Colonic mucosa (tissue), 4 donors: Measurements from ENCODE around the gene ID2. TPM values are rescaled to one million over a fixed set of nuclear protein-coding genes. Genes with fewer than 3 reads are reported as not detected.
A peak's percentile ranks its signal among the peaks of the same experiment; 100 is the strongest.

Source experiments
- DNase-seq: peaks from one replicate; pipeline ENCODE4 v3.0.0-alpha.2; 2020
- H3K27ac ChIP-seq: fragments of 200-600 bp; one replicate; pipeline ENCODE4 v1.8.0; 2021
- H3K27me3 ChIP-seq: fragments of 200-600 bp; one replicate; pipeline ENCODE4 v1.8.0; 2021
- H3K36me3 ChIP-seq: fragments of 200-600 bp; one replicate; pipeline ENCODE4 v1.8.0; 2021
- H3K4me1 ChIP-seq: fragments of 200-600 bp; one replicate; pipeline ENCODE4 v1.8.0; 2021; ENCODE audit warnings: mild to moderate bottlenecking
- H3K4me3 ChIP-seq: fragments of 200-600 bp; one replicate; pipeline ENCODE4 v1.8.0; 2021
- H3K9ac ChIP-seq, 2 donors: one replicate each; pipeline ENCODE4 v1.7.0; 2013; ENCODE audit warnings: control low read depth in 2 of 2, low read depth in 2 of 2, low read length in 2 of 2
- H3K9me3 ChIP-seq: fragments of 200-600 bp; one replicate; pipeline ENCODE4 v1.8.0; 2021
- intact Hi-C: fragments of 100-400 bp; cut with DNase I; formaldehyde crosslinking; loops from one replicate; pipeline ENCODE4 v1.14.1; 2022
- total RNA-seq, 2 donors: library from RNA; stranded (reverse); fragmentation: NEBNext Ultra II Directional in 1 of 2; extraction: Animal tissue kit (Norgen Biotek cat#: 25700) in 1 of 2; gene quantifications; one replicate each; pipeline ENCODE4 v1.2.1, GENCODE V29; 2021
- TF ChIP-seq, protein P1 (sequence below): fragments of 200-600 bp; IDR thresholded peaks from one replicate; pipeline ENCODE4 v1.8.0; 2022; ENCODE audit warnings: antibody characterized with exemption, mild to moderate bottlenecking
- donor health status: healthy.
- donor health status: DM: no; HTN: no; CAD: no.
- donor health status: DM: no; HTN: no; CAD: no.

The ID2 gene
- total RNA-seq, 2 donors from 2014 or later = 100.0 to 108 TPM

DNA sequence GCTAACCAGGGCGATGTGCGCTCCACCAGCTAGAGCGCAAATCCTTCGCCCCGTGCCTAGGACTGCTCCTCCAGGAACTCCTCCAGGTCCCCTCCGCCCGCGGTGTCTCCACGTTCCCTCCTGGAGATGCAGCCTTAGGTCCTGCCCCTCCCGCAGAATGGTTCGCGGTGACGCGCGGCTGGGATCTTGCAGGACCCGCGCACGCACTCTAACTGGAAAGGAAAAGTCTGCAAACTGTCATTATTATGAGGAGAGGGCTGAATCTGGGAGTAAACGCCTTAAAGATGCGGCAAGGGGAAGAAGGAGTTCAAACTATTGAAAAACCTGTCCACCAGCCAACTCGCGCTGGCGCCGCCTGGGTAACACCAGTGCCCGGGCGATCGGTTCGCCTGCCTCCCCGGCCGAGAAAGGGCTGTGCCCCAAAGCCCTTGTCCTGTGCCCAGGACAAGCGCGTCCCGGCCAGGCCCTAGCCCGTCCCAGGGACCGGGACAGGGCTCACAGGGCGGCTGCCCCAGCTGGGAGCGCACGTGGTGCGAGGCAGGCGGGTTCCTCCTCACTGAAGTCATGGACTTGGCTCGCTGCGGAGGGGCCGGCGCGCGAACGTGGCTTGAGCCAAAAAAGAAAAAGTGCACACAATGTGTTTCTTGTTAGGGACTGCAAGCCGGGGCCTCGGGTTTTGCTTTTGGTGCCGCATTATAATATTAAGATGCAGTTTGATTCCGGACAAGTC is 5.5 kb upstream of the ID2 start:
- Histone ChIP-seq H3K27ac (peak overlapping the region; percentile 84), H3K27me3 (no peaks in the 10 kb centered on the region), H3K9me3 (no peaks in the 10 kb centered on the region), H3K4me1 (peaks cover 5% of the 10 kb centered on the region), H3K36me3 (no peaks in the 10 kb centered on the region), H3K9ac (peak overlapping the region; percentile 61 to 71), H3K4me3 (peak overlapping the region; percentile 32)
- intact Hi-C loops = no loop called here
- TF ChIP-seq, protein P1, sequence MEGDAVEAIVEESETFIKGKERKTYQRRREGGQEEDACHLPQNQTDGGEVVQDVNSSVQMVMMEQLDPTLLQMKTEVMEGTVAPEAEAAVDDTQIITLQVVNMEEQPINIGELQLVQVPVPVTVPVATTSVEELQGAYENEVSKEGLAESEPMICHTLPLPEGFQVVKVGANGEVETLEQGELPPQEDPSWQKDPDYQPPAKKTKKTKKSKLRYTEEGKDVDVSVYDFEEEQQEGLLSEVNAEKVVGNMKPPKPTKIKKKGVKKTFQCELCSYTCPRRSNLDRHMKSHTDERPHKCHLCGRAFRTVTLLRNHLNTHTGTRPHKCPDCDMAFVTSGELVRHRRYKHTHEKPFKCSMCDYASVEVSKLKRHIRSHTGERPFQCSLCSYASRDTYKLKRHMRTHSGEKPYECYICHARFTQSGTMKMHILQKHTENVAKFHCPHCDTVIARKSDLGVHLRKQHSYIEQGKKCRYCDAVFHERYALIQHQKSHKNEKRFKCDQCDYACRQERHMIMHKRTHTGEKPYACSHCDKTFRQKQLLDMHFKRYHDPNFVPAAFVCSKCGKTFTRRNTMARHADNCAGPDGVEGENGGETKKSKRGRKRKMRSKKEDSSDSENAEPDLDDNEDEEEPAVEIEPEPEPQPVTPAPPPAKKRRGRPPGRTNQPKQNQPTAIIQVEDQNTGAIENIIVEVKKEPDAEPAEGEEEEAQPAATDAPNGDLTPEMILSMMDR = no peak
- peak; percentile 86 for DNase-seq

DNA sequence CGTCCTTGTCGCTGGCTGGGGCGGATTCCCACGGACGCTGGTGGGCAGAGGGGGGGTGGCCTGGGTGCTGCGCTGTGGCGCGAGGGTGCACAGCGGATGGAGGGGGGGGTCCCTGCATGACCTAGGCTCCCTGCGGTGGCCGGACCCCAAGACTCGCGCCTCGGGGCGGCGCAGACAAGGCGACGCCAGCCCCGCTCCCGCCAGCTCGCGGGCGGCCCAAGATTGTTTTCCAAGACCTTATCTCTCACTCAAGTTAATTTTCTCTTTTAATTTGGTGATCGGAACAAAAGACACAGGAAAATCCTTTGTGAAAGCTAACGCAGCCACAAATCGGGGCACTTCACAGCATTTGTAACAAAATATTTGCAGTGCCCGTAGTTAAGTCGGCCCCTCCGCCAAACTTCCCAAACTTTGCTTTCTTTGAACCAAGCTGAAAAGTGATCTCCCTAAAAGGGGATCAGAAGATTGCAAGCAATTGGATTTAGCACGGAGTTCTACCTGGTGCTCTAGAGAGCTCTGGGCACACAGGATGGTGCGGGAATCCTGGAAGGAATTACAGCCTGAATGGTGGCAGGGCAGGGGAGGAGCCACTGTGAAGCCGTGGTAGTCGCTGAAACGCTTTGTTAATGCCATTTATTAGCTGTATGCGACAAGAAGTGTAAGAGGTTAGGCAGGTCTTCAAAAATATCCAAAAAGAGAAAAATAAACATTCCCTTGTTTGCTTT is 4.8 kb upstream of the ID2 start:
- Histone ChIP-seq H3K36me3 (no peaks in the 10 kb centered on the region), H3K9ac (peak overlapping the region; percentile 61 to 71), H3K27ac (peak overlapping the region; percentile 84), H3K4me1 (peaks cover 5% of the 10 kb centered on the region), H3K4me3 (peak overlapping the region; percentile 32), H3K9me3 (no peaks in the 10 kb centered on the region), H3K27me3 (no peaks in the 10 kb centered on the region)
- DNase-seq = peak; percentile 35
- TF ChIP-seq, protein P1 = no peak
- intact Hi-C loops = no loop called here

DNA sequence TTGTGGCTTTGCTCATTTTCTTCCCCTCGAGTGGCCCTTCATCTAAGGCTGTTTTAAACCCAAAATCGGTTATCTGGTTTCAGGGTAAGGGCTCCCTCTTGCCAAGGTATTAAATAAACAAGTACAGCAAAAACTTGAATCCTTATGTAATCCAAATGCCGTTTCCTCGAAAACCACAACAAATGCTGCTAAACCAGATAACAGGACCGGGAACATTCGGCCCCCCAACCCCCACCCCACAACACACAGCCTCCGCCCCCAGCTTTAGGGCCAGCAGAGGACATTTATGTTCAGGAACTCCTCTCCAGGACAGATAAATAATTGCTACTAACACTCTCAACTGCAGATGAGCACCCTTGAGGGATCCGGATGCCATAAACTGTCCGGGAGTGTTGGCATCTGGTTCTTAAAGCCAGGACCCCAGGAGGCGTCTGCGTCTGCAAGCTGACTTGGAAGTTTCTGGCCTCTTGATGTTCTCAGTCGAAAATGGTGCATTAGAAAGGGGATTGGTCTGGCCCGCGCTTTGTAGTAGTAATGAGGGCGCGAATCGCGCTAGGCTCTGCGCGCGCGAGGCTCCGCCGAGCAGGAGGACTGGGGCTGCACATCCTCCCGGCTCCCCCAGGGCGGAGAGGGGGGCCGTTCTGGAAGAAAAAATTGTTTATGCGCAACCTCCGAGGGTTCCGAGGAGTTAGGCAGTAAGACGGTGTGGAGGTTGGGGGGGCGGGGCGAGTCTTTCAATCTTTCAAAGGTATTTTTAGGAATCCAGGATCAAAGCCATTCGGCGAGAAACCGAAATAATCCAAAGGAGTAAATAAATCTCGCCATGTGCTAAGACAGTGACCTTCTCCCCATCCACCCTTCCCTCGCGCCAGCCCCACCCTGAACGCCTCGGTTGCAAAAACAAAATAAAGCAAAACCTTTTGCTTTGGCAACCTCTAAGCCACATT is 3.9 kb upstream of the ID2 start:
- Histone ChIP-seq H3K9me3 (no peaks in the 10 kb centered on the region), H3K4me3 (peak overlapping the region; percentile 32), H3K27me3 (no peaks in the 10 kb centered on the region), H3K9ac (peak overlapping the region; percentile 44 to 61), H3K36me3 (no peaks in the 10 kb centered on the region), H3K4me1 (peaks cover 5% of the 10 kb centered on the region), H3K27ac (peak overlapping the region; percentile 84)
- DNase-seq = peak; percentile 73
- TF ChIP-seq, protein P1 = no peak
- intact Hi-C loops = no loop called here

DNA sequence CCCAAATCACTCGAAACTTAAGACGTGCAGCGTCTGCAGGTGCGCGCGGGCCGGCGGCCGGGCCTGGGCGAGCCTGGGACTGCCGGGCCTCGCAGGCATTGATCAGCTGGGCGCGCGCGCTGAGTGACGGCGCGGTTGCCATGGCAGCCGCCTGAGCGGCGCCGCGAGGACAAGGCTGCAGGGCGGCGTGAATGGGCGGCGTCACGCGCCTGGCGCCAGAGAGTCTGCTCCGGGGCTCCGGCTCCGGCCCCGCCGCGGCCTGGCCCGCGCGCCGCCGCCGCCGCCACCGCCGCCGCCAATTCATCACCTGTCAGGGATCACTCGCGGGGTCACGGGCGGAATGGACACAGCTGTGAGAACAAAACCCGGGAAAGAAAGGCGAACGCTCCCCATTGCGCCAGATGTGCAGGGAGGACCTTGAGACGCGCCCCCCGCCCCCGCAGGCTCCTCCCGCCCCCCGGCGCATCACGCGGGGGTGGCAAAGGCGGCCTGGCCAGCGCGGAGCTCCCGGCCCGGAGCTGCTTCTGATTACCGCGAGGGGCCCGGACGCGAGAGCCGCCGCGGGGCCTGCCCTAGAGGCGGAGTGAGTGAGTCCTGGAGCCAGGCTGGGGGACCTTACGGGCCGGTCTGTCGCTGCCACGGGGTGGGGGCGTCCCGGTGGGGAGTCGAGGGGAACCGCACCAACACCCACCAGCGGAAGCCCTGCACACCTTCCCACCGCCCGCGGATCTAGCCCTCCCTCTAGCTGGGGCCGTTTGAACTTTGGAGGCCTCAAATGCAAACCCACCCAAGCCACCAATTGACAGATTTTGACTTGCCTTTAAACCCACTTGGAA is 2.9 kb upstream of the ID2 start:
- Histone ChIP-seq H3K4me3 (peak overlapping the region; percentile 54), H3K9me3 (no peaks in the 10 kb centered on the region), H3K9ac (peak overlapping the region; percentile 90), H3K27ac (peak overlapping the region; percentile 98), H3K4me1 (peaks cover 5% of the 10 kb centered on the region), H3K27me3 (no peaks in the 10 kb centered on the region), H3K36me3 (no peaks in the 10 kb centered on the region)
- TF ChIP-seq, protein P1 = no peak
- intact Hi-C loops = no loop called here
- DNase-seq = peak; percentile 92
